Skin of body (tissue), 2 donors: ENCODE measurements around the gene APOL5. TPM values are rescaled to one million over a fixed set of nuclear protein-coding genes. Genes with fewer than 3 reads are reported as not detected.

Source experiments
- DNase-seq: peaks from one replicate; lab custom pipeline; 2025; lab: John Stamatoyannopoulos, UW
- total RNA-seq: library from RNA; depleted of rRNA; stranded (reverse); fragments of >200 nt; gene quantifications from one replicate; pipeline ENCODE4 v1.2.3, GENCODE V29; 2014

Gene APOL5
- total RNA-seq, 1 donor from 2014 or later = 0.69 TPM

GRCh38 chr22:35740616-35741015 lies 22.9 kb downstream of the APOL5 start:
- DNase-seq = no peak

GRCh38 chr22:35742342-35743100 lies 24.8 kb downstream of the APOL5 start:
- no peak for DNase-seq

DNA sequence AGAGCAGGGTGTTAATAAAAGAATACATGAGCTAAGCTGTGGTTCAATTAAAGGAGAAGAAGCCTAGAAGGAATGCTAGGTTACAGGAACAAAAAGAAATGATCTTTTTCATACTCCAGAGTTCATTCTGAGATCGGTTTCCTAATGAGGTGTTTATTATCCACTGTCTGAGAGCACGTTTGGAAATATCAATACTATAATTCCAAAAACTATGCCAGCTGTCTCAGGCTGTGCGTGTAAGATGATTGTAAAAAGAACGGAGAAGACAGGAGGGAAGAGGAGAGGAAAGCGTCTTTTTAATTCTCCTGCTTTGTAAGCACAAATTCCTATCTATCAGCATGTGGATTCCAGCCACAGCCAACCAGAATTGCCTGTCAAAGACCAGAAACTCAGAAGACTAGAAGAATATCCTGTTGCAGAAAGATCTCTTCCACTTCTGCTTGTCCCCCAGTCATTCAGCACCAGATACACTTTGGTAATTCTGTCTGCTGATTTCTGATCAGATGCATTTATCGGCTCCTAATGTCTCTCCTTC lies 25.7 kb downstream of the APOL5 start:
- DNase-seq = peak; percentile 21

DNA sequence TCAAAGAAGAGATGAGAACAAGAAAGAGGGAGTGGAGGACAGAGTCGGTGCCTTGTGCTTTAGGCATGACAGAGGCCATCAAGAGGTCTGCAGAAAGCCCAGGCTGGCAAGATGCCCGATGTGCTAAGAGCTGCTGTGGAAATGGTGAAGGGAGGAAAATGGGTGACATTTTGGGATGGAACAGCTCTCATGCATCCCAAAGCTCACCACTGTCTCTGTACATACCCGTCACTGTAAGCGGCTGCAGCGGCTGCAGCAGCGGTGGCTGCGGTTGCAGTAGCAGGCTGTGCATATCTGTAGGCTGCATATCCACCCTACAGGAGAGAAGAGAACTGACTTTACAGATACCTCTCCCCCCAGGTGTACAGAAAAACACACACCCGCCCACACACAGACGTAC lies 28.6 kb downstream of the APOL5 start:
- no peak for DNase-seq

GRCh38 chr22:35746946-35747703 lies 29.5 kb downstream of the APOL5 start:
- no peak for DNase-seq

- no peak for DNase-seq
Measured at GRCh38 chr22:35749808-35750207, 32.1 kb downstream of the APOL5 start.

DNA sequence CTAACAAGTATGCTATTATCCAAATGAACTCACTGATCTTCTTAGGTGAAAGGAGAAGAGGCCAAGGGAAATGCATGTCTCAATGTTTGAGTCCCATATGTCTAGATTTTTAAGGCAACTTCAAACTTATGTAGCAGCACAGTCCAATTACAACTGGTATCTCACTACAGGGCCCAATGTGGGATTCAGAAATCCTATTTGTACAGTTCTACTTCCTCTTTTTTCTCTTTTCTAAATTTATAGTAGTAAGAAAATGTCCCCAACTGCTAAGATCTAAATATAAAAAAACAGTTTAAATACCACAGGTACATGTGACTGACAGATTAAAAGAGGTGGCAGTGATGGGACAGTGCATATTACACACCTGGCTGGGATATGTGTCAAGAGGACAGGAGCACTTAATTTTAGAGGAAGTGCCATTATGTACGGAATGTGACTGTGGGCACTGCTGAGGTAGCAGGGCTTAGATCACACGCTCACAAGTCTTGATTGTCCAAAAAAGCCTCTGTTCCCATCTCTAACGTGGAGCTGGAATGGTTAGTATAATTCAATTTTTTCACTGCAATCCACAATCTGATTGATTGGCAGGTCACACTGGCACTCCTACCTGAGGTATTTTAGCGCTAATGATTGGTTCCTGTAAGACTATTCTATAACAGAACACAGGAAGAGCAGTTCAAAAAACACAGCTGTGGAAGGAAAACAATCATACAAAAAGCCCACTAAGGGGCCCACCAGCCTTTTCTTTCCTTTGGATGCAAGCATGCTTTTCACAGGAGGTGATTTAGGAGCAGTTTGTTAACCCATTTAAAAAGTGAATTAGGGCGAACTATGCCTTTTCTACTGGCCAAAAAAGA lies 34.6 kb downstream of the APOL5 start:
- no peak for DNase-seq

GRCh38 chr22:35752863-35753189 lies 35.2 kb downstream of the APOL5 start:
- DNase-seq = no peak

GRCh38 chr22:35754761-35755160 lies 37.1 kb downstream of the APOL5 start:
- DNase-seq = no peak

GRCh38 chr22:35756722-35757121 lies 39.0 kb downstream of the APOL5 start:
- DNase-seq = no peak

DNA sequence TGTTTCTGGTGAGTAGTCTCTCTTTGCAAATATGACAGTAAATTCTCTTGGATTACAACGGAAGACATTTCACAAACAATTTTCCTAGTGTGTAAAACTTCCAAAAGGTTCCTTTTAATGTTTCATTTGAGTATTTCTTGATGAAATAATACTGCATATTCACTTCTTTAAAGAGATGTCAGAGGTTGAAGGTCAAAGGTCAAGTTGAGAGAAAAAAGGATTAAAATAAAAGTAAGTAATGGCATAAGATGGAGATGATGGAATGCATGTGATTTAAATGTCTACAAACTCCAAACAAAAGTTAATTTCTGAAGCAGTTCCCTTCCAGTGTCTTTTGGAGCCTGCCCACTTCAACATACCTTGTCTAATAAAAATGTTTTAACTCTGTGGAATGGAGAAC lies 40.7 kb downstream of the APOL5 start:
- no peak for DNase-seq

GRCh38 chr22:35761037-35761436 lies 43.4 kb downstream of the APOL5 start:
- DNase-seq = no peak

GRCh38 chr22:35766654-35767580 lies 49.2 kb downstream of the APOL5 start:
- peak; percentile 6 for DNase-seq

DNA sequence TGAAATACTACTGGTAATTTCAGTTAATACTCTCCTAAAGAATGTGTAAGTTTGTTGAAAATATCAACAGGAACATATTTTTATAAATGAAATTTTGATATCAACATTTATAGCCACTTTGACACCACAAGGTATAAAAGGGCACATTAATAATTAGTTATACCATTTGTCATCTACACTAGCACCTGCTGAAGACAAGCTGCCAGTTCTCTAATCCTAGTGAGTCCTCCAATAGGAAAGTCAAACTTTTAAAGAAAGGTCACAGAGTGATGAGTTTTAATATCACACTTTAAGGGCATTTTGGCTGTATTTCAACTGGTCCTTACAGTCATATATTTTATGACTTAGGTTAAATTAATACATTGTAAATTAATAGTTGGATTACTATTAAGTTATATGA lies 52.3 kb downstream of the APOL5 start:
- no peak for DNase-seq

- DNase-seq = no peak
Measured at GRCh38 chr22:35775339-35775738, 57.7 kb downstream of the APOL5 start.

- no peak for DNase-seq
Measured at GRCh38 chr22:35777335-35777975, 59.8 kb downstream of the APOL5 start.
